Lower lobe of right lung (tissue), 2 donors: ENCODE measurements around the gene INPP5D. TPM values are rescaled to one million over a fixed set of nuclear protein-coding genes. Genes with fewer than 3 reads are reported as not detected.

Experiments
- ATAC-seq, 2 donors: fragments of 200-7000 bp; cut with Tn5 transposase; one replicate each; pipeline ENCODE4 v1.9.1; 2020 to 2022; ENCODE audit warnings: mild to moderate bottlenecking in 2 of 2, moderate library complexity in 2 of 2
- DNase-seq: peaks from one replicate; pipeline ENCODE4 v3.0.0-alpha.2; 2020
- H3K27ac ChIP-seq: fragments of 200-600 bp; one replicate; pipeline ENCODE4 v1.8.0; 2022
- H3K27me3 ChIP-seq: fragments of 200-600 bp; one replicate; pipeline ENCODE4 v1.8.0; 2022; ENCODE audit warnings: low read depth
- H3K36me3 ChIP-seq: fragments of 200-600 bp; one replicate; pipeline ENCODE4 v1.8.0; 2022; ENCODE audit warnings: mild to moderate bottlenecking
- H3K4me1 ChIP-seq: fragments of 200-600 bp; one replicate; pipeline ENCODE4 v1.8.0; 2022
- H3K4me3 ChIP-seq: fragments of 200-600 bp; one replicate; pipeline ENCODE4 v1.8.0; 2022; ENCODE audit warnings: mild to moderate bottlenecking
- H3K9me3 ChIP-seq: fragments of 200-600 bp; one replicate; pipeline ENCODE4 v1.8.0; 2022
- intact Hi-C: fragments of 100-400 bp; cut with DNase I; formaldehyde crosslinking; loops from one replicate; pipeline ENCODE4 v1.11.0; 2022
- total RNA-seq: library from RNA; stranded (reverse); fragmentation: NEBNext Ultra II Directional; extraction: Animal tissue kit (Norgen Biotek cat#: 25700); gene quantifications from one replicate; pipeline ENCODE4 v1.2.1, GENCODE V29; 2021
- TF ChIP-seq, protein P1 (sequence below): fragments of 200-600 bp; IDR thresholded peaks from one replicate; pipeline ENCODE4 v1.8.0; 2022; ENCODE audit warnings: antibody characterized with exemption, mild to moderate bottlenecking
- donor health status: DM: no; HTN: yes; CAD: no; lungs with severe emphysema.

The INPP5D gene
- total RNA-seq, 1 donor from 2014 or later = 32.0 TPM

DNA sequence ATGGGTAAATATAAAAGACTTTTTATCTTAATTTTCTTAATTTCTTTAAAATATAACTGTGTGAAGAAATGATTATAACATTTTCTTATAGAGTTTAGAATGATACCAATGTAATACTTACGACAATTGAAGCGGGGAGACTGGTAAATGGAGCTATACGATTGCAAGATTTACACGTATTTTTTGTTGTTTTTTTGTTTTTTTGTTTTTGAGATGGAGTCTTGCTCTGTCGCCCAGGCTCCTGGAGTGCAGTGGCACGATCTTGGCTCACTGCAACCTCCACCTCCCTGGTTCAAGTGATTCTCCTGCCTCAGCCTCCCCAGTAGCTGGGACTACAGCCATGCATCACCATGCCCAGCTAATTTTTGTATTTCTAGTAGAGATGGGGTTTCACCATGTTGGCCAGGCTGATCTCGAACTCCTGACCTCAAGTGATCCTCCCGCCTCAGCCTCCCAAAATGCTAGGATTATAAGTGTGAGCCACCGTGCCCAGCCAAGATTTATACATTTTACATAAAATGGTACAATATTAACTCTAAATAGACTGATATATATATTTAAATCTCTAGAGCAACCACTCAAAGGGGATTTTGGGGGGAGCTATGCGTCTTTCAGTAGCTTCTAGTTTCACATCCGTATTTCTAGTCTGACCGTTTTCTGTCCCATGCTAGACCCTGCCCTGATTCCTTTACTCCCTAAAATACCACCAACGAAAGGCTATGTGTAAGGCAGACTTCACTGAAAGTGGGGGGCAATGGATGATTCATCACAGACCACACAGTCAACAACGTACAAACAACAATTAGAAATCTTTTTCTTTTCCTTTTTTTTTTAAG is 163.1 kb downstream of the INPP5D start:
- Histone ChIP-seq H3K4me1 (no peaks in the 10 kb centered on the region), H3K27ac (no peak overlapping the region), H3K36me3 (no peaks in the 10 kb centered on the region), H3K9me3 (no peaks in the 10 kb centered on the region), H3K4me3 (no peak overlapping the region), H3K27me3 (no peaks in the 10 kb centered on the region)
- TF ChIP-seq, protein P1, sequence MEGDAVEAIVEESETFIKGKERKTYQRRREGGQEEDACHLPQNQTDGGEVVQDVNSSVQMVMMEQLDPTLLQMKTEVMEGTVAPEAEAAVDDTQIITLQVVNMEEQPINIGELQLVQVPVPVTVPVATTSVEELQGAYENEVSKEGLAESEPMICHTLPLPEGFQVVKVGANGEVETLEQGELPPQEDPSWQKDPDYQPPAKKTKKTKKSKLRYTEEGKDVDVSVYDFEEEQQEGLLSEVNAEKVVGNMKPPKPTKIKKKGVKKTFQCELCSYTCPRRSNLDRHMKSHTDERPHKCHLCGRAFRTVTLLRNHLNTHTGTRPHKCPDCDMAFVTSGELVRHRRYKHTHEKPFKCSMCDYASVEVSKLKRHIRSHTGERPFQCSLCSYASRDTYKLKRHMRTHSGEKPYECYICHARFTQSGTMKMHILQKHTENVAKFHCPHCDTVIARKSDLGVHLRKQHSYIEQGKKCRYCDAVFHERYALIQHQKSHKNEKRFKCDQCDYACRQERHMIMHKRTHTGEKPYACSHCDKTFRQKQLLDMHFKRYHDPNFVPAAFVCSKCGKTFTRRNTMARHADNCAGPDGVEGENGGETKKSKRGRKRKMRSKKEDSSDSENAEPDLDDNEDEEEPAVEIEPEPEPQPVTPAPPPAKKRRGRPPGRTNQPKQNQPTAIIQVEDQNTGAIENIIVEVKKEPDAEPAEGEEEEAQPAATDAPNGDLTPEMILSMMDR = no peak
- intact Hi-C loops = no loop called here
- ATAC-seq = no peak
- no peak for DNase-seq

DNA sequence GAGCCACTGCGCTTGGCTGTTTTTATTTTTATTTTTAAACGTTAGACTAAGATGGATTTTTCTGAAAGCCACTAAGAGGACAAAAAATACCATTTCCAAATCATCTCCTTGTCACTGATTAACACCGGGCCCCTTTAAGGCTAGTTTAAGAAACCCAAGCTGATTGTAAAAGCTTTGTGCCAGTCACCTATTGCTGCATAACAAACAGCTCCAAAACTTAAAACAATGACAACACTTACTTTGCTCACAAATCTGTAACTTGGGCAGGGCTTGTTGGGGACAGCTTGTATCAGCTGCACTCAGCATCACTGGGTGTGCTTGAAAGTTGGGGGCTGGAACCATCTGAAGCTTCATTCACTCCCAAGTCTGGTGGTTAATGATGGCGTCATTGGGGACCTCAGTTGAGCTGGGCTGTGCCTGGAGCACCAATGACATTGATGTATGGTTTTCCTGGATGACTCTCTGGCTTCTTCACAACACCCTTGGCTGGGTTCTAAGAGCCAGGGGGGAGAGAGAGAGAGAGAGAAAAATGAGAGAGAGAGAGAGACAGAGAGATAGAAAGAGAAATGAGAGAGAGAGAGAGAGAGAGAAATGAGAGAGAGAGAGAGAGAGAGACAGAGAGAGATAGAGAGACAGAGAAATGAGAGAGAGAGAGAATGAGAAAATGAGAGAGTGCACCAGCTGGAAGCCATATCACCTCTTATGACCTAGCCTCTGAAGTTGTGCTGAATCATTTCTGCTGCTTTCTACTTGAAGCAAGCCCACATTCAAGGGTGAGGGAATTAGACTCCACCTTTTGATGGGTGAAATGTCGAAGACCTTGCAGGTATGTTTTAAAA is 165.3 kb downstream of the INPP5D start:
- H3K36me3 ChIP-seq = no peaks in the 10 kb centered on the region
- DNase-seq = no peak
- ATAC-seq = no peak
- H3K9me3 ChIP-seq = no peaks in the 10 kb centered on the region
- intact Hi-C loops = no loop called here
- no peaks in the 10 kb centered on the region for H3K4me1 ChIP-seq
- TF ChIP-seq, protein P1 = no peak
- no peak overlapping the region for H3K27ac ChIP-seq
- H3K27me3 ChIP-seq = no peaks in the 10 kb centered on the region
- no peak overlapping the region for H3K4me3 ChIP-seq

DNA sequence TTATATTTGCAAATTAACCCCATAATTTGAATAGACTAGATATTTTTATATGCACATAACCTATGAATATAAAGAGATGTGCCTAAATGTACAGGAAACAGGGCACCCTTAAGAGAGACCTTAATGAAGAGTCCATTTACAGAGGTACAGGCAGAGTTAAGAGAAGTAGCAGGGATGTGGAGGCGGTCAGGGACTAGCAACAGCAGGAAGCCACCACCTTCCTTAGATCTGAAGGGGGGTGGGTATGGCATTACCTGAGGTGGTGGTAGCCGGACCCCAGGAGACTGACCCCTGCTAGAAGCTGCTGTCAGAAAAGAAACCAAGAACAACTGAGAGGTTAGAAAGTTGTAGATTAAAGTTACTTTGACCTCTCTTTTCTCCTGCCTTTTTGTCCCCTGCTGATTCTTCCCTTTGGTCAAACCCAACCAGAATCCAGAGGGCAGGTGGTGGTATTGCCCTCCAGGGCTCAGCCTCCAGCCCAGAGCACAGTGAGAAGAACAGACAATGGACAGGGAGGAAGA is 166.4 kb downstream of the INPP5D start:
- Histone ChIP-seq H3K9me3 (no peaks in the 10 kb centered on the region), H3K4me3 (no peak overlapping the region), H3K4me1 (no peaks in the 10 kb centered on the region), H3K27me3 (no peaks in the 10 kb centered on the region), H3K36me3 (no peaks in the 10 kb centered on the region), H3K27ac (no peak overlapping the region)
- TF ChIP-seq, protein P1 = no peak
- DNase-seq = no peak
- intact Hi-C loops = no loop called here
- no peak for ATAC-seq

DNA sequence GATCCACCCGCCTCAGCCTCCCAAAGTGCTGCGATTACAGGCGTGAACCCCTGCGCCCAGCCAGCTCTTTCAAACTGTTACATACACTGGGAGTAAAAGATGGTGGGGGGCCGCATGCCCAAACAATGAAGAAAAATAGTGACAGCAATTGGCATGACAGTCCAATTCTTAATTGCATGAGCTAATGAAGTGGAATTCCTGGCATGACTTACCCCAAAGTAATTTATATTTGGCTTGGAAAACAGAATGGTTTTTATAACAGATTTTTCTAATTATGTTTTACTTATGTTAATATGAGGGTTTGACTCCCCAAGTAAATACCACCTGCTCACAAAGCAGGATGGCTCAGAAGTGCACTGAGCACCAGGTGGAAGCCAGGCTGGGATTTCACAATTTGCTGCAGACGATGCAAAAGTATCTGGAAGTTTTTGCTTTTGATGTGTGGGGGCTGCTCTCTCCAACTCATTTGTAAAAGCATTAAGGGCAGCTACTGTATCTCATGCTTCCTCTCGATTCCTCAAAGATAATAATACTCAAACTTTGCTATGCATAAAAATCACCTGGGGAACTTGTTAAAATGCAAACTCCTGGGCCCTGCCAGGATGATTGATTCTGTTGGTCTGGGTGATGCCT is 167.3 kb downstream of the INPP5D start:
- intact Hi-C loops = no loop called here
- TF ChIP-seq, protein P1 = no peak
- no peak overlapping the region for H3K27ac ChIP-seq
- no peaks in the 10 kb centered on the region for H3K4me1 ChIP-seq
- H3K36me3 ChIP-seq = no peaks in the 10 kb centered on the region
- ATAC-seq = no peak
- DNase-seq = no peak
- H3K4me3 ChIP-seq = no peak overlapping the region
- no peaks in the 10 kb centered on the region for H3K27me3 ChIP-seq
- no peaks in the 10 kb centered on the region for H3K9me3 ChIP-seq

DNA sequence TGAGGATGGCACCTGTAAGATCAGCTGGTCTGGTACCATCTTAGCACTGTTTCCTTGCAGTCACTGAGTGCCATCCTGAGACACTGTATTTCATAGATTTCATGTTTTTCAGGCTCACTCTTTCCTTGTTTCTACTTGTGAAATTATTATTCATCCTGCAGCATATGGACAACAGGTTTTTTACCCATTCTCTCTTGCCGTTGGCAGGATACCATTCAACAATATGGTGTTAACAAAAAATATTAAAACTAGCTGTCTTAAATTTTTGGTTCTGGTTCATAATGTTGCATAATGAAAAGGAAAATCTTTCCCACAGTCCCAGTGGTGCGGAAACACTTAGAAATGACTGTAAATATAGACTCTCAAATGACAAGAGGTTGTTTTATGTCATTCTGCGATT is 168.2 kb downstream of the INPP5D start:
- intact Hi-C loops = no loop called here

More for the DNA sequence above, 168.2 kb downstream of the INPP5D start:
- H3K4me1 ChIP-seq = no peaks in the 10 kb centered on the region
- H3K9me3 ChIP-seq = no peaks in the 10 kb centered on the region
- ATAC-seq (no peak), DNase-seq (no peak)
- no peaks in the 10 kb centered on the region for H3K27me3 ChIP-seq
- no peak overlapping the region for H3K27ac ChIP-seq
- H3K36me3 ChIP-seq = no peaks in the 10 kb centered on the region
- no peak overlapping the region for H3K4me3 ChIP-seq
- TF ChIP-seq, protein P1 = no peak
